K562 (cell line): ENCODE measurements around the gene CSF1. TPM values are rescaled to one million over a fixed set of nuclear protein-coding genes. Genes with fewer than 3 reads are reported as not detected.

ENCODE experiments used
- NCOA6 ChIP-seq: fragments of 450-650 bp; IDR thresholded peaks from 2 replicates; pipeline ENCODE4 v1.6.1; 2017; ENCODE audit warnings: mild to moderate bottlenecking
- SREBF1 ChIP-seq: fragments of 150-350 bp; IDR thresholded peaks from 2 replicates; pipeline ENCODE4 v1.6.1; 2014; ENCODE audit warnings: antibody characterized with exemption, low read depth, low read length, borderline replicate concordance
- polyA plus RNA-seq, 8 experiments: library from polyadenylated mRNA; depleted of rRNA in 4 of 8; stranded (reverse) in 5 of 8; unstranded in 3 of 8; fragments of >200 nt; fragmentation: Nextera tagmentation in 2 of 8; fragmentation: Illumina TruSeq in 1 of 8; extraction: Ambion mirVana in 2 of 8; extraction: Trizol in 1 of 8; gene quantifications; 2 replicates each; pipeline versions ENCODE4 v1.2.1 to v1.2.3, GENCODE V29; 2011 to 2014; ENCODE audit warnings: inconsistent platforms in 1 of 8, missing spikeins in 1 of 8
- total RNA-seq, 7 experiments: library from RNA; depleted of rRNA in 6 of 7; stranded (reverse); fragments of >200 nt in 6 of 7; fragmentation: Illumina TruSeq in 2 of 7; extraction: Trizol in 2 of 7; gene quantifications; 2 replicates each; pipeline versions ENCODE4 v1.2.1 to v1.2.3, GENCODE V29; 2011 to 2021; ENCODE audit warnings: low replicate concordance in 1 of 7
- TF ChIP-seq, protein P1 (sequence below), 2 experiments: fragments of 450-650 bp in 1 of 2; sonication (generic) in 1 of 2; formaldehyde crosslinking in 1 of 2; IDR thresholded peaks; 2 replicates each; pipeline versions ENCODE4 v1.7.1 to v1.9.0; 2016 to 2022; ENCODE audit warnings: inconsistent platforms in 1 of 2, mild to moderate bottlenecking in 1 of 2, missing genetic modification reagents in 1 of 2
- TF ChIP-seq, protein P2 (sequence below), 2 experiments: IDR thresholded peaks; 2 replicates each; pipeline ENCODE4 v1.6.1; 2012; ENCODE audit warnings: improper control_type of control experiment in 2 of 2, low read depth in 2 of 2, low read length in 2 of 2, borderline replicate concordance in 1 of 2

Gene CSF1
- total and polyA plus RNA-seq, 9 of the 15 experiments (the other 6 are each of a cell fraction or from before 2014, with no cell fraction given), result 0.18 to 11.8 (median 2.8) TPM

DNA sequence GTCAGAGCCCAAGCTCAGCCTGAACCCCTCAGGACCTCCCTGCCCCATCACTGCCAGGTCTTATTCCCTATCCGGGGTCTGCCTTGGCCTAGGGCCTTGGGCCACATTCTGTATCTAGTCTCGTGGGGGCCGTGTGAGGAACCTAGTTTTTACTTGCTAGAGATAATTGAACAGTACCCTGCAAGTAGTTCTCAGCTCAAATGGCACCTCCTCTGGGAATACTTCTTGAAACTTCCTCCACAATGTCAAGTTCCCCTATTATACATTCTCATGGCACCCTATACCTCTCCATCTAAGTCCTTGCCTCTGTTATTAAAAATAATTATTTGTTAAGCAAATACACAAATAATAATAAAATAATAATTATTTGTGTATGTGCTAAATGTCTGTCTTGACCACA is 32.9 kb upstream of the CSF1 start (continued):
- TF ChIP-seq, protein P1, sequence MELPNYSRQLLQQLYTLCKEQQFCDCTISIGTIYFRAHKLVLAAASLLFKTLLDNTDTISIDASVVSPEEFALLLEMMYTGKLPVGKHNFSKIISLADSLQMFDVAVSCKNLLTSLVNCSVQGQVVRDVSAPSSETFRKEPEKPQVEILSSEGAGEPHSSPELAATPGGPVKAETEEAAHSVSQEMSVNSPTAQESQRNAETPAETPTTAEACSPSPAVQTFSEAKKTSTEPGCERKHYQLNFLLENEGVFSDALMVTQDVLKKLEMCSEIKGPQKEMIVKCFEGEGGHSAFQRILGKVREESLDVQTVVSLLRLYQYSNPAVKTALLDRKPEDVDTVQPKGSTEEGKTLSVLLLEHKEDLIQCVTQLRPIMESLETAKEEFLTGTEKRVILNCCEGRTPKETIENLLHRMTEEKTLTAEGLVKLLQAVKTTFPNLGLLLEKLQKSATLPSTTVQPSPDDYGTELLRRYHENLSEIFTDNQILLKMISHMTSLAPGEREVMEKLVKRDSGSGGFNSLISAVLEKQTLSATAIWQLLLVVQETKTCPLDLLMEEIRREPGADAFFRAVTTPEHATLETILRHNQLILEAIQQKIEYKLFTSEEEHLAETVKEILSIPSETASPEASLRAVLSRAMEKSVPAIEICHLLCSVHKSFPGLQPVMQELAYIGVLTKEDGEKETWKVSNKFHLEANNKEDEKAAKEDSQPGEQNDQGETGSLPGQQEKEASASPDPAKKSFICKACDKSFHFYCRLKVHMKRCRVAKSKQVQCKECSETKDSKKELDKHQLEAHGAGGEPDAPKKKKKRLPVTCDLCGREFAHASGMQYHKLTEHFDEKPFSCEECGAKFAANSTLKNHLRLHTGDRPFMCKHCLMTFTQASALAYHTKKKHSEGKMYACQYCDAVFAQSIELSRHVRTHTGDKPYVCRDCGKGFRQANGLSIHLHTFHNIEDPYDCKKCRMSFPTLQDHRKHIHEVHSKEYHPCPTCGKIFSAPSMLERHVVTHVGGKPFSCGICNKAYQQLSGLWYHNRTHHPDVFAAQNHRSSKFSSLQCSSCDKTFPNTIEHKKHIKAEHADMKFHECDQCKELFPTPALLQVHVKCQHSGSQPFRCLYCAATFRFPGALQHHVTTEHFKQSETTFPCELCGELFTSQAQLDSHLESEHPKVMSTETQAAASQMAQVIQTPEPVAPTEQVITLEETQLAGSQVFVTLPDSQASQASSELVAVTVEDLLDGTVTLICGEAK (IDR thresholded peaks at IDR 0.05), result no peak
- TF ChIP-seq, protein P1 (CRISPR knock-in tag; IDR thresholded peaks at IDR 0.05), result no peak
- TF ChIP-seq, protein P2, sequence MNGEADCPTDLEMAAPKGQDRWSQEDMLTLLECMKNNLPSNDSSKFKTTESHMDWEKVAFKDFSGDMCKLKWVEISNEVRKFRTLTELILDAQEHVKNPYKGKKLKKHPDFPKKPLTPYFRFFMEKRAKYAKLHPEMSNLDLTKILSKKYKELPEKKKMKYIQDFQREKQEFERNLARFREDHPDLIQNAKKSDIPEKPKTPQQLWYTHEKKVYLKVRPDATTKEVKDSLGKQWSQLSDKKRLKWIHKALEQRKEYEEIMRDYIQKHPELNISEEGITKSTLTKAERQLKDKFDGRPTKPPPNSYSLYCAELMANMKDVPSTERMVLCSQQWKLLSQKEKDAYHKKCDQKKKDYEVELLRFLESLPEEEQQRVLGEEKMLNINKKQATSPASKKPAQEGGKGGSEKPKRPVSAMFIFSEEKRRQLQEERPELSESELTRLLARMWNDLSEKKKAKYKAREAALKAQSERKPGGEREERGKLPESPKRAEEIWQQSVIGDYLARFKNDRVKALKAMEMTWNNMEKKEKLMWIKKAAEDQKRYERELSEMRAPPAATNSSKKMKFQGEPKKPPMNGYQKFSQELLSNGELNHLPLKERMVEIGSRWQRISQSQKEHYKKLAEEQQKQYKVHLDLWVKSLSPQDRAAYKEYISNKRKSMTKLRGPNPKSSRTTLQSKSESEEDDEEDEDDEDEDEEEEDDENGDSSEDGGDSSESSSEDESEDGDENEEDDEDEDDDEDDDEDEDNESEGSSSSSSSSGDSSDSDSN (IDR thresholded peaks at IDR 0.05; ENCODE audit: borderline replicate concordance in 1 of 2, low read depth in 2 of 2, low read length in 2 of 2), result no peak
- TF ChIP-seq SREBF1 (no peak), NCOA6 (no peak)
